RPMI8226 (cell line): ENCODE data around the gene MDK.

Source experiments
- DNase-seq: peaks from one replicate; pipeline ENCODE4 v3.0.0-alpha.2; 2015

Gene MDK, protein sequence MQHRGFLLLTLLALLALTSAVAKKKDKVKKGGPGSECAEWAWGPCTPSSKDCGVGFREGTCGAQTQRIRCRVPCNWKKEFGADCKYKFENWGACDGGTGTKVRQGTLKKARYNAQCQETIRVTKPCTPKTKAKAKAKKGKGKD

DNA sequence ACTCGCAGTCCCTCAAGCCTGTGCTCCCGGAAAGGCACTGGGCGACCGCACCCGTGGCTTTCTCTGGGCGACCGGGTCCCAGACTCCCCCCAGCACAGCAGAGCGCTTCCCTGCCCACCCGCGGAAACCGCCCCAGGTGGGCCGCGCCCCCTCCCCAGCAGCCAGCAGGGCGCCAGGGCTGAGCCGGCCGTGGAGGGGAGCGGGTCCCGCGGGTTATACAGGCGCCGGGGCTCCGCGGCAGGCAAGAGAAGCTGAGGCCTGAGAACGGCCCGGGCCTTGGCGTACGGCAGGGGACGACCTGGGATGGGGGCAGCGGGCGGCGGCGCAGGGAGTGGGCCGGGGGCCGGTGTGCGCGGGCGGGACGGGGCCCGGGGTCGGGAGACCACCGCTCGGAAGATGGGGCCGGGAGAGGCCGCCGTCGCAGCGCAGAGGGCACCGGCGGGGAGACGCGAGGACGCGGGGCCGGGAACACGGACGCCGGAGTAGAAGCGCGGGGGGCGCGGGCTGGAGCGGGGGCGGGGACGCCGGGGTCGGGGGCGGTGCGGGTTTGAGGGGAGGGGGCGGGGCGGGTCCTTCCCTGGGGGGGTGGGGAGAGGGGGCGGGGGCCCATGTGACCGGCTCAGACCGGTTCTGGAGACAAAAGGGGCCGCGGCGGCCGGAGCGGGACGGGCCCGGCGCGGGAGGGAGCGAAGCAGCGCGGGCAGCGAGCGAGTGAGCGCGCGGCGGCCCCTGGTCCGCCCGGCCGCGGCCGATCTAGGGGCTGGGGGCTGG is at the start of gene MDK:
TSS of gene MDK (plus strand) at position 622 of the 771 bp plus-strand sequence. CDS start 389 bp downstream, outside the sequence.
- DNase-seq = no peak

DNA sequence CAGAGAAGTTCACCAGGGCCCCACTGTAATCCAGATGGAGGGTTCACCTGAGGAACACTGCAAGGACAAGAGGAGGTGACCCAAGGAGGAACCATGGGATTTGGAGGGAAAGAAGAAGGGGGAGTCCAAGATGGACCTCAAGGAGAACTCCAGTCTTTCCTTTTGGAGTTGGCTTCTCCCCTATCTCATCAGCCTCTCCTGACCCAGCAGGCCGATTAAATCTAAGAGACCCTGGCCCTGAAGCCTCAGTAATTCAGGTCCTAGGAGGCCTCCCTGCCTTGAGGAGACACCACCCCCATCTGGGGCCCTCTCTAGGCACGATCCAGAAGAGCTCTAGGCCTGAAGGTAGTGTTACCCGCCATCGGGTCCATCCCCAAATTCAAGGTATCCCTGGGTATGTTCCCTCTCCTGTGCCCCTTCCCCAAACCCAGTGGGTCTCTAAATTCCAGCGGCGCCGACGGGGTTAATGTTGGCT is 49.3 kb upstream of the MDK start:
- DNase-seq = no peak

DNA sequence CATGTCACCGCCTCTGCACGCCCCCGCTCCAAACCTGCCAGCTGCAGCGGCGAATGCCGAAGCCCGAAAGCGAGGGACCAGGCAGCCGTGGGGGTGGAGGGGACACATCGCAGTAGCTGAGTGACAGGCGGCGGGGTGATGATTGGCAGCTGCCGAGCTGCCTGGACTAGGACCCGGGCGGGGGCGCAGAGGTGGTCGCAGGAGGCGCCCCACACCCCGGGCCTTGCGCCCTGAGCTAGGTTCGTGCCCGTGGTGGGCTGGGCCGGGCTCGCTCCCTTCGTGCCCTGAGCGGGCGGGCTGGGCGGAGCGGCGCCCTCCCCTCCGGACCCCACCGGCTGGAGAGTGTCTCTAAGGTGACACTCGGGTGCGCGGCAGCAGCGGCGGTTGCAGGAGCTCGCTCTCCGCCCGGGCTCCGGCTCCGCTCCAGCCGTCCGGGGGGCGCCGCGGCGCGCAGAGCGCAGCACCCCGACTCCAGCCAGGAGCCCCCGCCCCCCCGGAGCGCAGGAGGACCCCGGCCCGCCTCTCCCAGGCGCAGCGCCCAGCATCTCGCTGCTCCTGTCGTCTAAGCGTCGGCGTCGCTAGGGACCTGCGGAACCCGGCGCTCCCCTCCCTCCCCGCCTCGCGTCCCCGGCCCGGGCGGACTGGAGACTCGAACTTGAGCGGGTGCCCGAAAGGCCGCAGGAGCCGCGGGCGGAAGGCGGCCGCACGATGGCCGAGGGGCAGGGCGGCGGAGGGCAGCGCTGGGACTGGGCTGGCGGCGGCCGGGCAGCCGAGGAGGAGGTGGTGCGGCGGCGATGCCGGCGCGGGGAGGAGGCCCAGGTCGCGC is 48.7 kb upstream of the MDK start:
- no peak for DNase-seq

DNA sequence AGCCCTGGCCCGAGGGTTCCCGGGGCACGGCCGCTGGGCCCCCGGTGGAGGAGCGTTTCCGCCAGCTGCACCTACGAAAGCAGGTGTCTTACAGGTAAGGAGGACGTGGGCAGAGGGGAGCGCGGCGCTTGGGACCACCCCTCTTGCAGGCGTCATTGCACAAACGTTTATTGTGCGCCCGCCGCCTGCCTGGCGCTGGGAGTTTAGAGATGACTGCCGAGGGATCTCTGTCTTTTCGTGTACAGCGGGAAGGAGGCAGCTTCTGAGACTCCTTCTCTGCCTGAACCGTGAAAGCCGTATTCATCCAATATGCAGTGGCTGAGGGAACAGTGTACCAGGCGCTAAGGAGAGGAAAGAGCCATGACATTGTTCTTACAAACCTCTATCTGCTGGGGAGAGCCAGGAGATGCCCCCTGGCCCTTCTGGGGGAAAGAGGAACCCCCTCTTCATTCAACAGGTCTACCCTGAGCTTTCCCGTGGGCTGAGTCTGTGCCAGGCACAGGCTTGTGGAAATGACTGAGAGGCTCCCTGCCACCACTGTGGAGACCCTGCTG is 48.0 kb upstream of the MDK start:
- no peak for DNase-seq

DNA sequence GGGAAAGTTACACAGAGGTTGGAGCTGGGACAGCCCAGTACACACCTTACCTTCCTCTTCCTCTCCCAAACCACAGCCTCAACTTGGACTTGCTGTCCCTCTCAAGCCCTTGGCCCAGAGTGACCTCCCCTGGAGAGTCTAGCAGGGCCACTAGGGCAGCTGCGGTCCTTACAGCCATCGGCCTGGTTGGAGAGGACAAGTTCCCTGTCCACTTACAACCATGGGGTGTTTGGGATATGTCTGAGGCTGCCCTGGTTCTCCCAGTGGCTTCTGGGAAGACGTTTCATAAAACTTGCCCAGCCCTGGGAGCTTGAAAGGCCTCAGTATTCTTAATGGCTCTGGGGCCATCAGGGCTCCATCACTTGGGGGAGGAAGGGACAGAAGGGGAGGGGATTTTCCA is 47.3 kb upstream of the MDK start:
- no peak for DNase-seq

DNA sequence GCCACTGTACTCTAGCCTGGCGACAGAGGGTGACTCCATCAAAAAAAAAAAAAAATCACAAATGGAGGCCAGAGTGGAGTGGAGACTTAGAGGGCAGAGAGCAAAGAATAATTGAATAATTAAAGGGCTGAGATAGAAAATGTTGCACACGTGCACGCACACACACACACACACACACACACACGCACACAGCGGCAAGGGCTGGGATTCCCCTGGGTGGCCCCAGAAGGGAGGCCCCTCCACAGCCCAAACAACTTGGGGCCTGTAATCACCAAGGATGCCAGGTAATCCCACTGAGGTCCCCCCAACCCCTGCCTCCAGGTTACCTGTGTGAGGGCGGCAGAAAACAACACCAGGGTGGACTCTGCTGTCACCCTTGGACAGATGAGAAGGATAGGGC is 46.2 kb upstream of the MDK start:
- no peak for DNase-seq

DNA sequence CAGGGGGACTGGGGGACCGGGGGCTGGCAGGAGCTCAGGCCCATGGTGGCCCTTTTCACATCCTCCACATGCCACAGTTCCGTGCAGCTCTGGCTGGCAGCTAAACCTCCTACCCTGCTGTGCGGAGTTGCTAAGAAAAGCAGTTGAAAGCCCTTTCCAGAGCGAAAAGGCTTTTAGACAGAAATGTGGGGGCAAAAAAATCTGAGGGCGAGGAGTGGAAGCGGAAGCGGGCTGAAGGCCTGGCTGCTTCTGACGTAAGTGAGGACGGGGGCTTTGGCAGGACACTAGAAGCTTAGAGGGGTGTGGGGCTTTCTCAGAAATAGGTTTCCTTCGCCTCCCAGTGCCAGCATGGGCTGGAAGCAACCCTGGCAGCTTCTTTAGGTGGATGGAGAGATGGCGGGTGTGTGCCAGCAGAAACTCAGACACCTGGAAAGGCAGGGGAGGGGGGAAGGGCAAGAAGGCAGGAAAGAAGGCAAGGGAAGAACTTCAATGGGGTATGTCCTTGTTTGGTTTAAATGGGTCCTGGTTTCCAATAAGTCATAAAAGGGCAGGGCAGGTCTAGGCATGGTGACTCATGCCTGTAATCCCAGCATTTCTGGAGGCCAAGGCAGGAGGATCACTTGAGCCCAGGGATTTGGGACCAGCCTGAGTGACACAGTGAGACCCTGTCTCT is 45.4 kb upstream of the MDK start:
- no peak for DNase-seq

DNA sequence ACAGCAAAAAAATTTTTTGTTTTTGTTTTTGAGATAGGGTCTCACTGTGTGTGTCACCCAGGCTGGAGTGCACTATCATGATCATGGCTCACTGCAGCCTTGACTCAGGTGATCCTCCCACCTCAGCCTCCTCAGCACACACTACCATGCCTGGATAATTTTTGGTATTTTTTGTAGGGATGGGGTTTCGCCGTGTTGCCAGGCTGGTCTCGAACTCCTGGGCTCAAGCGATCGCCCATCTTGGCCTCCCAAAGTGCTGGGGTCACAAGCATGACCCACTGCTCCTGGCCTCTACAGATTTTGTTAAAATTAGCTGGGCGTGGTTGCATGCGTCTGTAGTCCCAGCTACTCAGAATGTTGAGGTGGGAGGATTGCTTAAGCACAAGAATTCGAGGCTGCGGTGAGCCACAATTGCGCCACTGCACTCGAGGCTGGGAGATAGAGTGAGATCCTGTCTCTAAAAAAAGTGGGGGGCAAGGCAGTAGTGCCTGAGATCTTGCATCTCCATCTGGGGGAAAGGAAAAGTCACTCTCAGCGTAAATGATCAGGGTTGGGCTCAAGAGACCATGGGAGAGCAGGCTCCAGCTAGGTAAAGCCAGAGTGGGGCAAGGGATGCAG is 44.8 kb upstream of the MDK start:
- DNase-seq = no peak

DNA sequence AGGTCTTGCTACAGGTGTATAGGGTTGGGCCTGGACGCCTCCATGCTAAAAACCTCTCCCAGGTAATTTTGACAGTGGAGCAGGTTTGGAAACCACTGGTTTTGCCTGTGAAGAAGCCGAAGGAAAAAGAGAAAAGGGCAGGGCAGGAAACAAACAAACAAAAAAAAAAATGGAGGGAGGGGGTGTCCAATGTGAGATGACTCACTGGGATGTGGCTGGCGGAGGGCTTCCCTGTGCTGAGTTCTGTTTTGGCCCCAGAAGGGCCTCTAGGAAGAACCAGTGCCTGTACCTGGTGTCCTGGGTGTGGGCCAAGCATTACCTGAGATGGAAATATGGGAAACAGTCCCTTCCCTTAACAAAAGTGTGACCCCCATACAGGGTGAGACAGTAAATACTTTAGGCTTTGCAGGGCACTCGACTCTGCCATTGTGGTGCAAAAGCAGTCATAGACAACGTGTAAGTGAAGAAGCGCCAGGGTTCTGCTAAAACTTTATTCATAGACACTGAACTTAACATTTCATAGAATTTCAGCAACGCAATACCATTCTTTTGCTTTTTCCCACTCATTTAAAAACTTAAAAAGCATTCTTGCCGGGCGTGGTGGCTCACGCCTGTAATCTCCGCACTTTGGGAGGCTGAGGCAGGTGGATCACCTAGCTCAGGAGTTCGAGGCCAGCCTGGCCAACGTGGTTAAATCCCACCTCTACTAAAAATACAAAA is 43.7 kb upstream of the MDK start:
- DNase-seq = no peak

DNA sequence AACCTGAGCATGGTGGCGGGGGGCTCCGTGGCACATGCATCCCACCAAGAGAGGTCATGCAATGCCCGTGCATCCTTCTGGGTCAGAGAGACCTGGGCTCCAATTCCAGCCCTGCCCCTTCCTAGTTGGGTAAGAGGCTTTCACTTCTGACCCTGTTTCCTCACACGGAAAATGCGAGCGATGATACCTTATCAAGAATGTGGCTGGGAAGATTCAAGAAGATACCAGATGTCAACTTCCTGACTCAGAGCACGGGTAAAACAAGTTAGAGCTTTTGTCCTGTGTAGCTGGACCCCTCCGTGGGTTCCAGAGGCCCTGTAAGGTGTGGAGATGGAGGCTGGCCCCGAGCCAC is 42.9 kb upstream of the MDK start:
- DNase-seq = no peak

DNA sequence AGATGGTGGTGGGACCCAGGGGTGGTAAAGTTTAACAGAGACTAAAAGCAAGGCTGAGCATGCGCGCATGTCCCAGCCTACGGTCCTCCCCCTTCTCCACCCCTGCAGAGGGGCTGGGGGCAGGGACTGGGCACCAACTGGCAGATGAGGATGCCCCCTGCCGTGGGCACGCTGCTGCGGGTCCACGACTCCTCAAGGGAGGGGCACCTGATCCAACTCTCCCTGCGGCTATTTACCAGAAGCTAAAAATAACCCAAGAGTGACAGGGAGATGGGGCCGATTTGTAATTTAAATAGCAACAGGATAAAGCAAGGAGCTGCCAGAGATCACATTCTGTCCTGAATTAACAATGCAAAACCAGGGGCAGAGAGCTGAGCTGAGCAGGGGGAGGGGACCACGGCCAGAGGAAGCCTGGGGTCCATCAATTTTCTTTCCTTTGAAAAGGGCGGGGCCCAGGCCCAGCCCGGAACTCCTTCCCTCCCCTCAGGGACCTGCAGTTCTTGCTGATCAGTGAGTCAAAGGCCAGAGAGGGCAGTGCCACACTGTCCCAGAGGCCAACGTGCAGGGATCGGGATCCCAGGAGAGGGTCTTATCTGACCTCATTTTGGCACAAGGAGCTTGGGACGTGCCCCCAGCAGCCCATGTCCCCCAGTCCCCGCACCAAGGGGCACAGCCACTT is 42.3 kb upstream of the MDK start:
- DNase-seq = no peak

DNA sequence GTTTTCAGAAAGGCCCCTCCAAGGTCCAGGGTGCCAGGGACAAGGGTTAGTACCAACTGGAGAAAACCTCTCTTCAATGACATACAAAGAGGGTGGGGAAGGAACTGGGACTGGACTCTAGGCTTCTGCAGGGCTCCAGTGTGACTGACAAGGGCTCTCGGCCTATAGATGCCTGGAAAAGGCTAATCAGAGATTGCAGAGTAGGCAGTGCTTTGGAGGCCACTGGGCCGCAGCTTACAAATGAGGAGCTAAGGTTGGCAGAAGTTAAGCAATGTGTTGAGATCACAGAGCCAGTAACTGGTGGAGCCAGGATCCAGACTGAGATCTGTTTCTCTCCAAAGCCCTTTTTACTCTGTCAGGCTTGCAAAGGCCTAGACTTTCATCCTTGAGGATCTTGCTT is 41.7 kb upstream of the MDK start:
- no peak for DNase-seq

DNA sequence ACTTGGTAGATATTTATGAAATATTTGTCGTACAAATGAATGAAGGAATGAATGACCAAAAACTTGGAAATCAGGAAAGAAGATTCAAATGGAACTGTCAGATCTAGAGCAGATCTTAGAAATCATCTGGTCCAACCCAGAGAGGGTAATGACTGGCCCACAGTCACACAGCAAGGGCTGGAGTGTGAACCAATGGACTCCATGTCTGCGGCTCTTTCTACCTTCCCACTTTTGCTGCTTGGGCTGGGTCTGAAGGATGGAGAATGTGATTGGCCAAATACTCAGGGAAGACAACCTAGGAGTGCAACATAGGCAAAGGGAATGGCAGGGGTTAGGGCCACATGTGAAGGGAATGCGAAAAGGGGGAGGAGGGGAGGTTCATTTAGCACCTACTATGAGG is 40.0 kb upstream of the MDK start:
- DNase-seq = no peak

DNA sequence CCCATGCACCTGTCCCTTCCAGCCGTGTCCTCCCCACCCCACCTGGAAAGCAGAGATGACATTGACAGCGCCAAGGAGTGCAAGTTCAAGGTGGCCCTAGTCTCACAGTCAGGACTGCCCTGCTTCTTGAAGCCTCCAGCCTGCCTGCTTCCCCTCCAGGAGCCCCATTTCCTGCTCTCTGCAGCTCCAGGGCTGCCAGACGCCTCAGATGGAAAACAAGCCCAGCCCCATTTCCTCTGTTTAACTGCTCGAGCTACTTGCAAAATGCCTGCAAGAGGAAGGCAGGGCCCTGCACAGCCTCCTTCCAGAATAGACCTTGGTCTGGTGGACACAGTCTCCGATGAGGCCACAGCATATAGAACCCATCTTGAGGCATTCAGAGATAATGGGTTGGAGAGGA is 39.2 kb upstream of the MDK start:
- DNase-seq = no peak

DNA sequence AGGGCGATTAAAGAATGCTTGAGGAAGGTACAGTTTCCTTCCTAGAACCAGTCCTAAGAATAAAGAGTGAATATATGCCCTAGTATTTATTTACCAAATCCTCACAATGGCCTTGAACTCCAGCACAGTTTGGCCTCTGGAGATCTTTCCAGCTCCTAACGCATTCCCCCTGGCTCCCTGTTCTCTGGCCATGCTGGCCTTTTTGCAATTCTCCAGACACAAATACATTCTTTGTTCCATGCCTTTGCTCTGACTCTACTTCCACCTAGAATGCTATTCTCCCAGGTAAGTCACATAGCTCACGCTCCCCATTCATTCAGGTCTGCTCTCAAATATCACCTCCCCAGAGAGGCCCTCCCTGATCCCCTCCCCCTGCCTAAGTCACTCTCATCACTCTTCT is 37.9 kb upstream of the MDK start:
- DNase-seq = no peak

DNA sequence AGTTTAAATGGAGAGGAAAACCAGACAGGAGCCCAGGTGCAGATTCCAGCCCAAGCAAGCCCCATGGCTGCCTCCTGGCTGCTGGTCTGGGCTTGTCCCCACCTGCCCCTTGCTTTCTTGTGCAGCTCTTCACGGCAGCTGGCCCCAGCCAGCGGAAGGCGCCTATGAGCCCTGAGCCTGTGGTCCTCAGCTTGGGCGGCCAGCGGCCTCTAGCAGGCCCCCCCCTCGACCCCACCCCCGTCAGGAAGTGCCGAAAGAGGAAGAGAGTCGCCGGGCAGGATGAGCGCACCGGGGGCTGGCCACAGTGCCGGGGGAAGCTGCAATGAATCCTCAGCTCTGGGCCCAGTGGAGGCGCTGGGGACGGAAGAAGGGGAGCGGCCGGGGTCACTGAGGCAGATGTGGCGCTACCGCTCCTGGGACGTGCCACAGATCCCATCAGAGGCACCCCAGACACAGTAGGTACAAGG is 36.3 kb upstream of the MDK start:
- DNase-seq = peak; percentile 50

DNA sequence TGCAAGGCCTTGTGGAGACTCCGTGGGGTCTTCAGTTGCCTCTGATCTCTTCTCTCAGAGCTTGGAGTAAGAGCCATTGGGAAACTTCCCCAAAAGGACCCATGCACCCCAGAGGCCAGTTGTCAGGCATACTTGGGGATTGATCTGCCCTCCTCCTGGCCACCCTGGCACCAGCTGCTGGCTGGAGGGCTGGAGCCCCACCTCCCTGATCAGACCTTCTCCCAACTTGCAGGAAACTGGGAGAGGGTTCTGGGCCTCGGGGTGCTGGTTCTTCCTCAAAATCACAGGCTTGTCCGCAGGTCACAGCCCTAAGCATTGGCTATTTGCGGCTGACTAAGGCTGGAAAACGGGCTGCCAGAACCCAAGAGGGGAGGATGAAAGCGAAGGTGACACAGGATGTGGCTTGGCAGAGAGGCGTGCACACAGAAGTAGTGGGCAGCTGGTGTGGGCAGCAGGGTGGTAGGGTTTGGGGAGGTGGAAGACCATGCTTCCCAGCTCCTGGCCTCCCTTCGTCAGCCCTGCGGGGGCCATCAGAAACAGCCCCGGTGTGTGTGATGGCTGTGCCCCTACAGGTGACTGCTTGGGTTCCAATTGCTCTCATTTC is 35.5 kb upstream of the MDK start:
- DNase-seq = no peak

DNA sequence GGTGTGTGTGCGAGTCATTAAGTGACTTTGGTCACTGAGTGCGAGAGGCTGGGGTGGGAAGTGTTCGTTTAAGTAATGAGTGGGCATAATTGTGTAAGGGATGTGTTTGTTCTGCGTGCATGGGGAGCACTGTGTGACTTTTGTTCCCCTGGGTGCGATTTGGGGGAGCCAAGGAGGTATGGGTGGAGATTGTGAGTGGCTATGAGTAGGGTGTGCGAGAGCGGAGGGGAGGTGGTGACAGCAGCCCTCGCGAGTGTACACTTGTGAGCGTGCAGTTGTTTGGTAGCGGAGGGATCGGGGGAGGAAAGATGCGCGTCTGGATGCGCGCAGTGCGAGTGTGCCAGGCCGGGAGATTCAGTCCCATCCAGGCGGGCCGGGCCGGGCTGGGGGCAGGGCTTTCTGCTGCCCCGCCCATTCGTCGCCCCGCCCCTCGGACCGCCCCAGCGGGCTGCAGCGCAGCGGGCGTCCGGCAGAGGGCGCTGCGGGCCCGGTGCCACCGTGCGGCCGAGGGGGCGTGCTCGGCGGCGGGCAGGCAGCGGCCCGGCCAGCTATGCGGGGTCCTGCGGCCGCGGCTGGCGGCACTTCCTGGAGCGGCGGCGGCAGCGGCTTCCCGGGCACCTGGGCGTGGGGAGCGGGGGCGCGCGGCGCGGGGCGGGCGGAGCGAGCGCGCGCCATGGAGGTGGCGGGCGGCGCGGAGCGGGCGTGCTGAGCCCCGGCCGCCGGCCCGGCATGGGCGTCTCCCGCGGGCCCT is 34.4 kb upstream of the MDK start, which contains the start of gene DGKZ:
TSS of gene DGKZ (plus strand) at position 578 of the 751 bp plus-strand sequence. CDS start 197 bp downstream, outside the sequence.
- peak; percentile 84 for DNase-seq

DNA sequence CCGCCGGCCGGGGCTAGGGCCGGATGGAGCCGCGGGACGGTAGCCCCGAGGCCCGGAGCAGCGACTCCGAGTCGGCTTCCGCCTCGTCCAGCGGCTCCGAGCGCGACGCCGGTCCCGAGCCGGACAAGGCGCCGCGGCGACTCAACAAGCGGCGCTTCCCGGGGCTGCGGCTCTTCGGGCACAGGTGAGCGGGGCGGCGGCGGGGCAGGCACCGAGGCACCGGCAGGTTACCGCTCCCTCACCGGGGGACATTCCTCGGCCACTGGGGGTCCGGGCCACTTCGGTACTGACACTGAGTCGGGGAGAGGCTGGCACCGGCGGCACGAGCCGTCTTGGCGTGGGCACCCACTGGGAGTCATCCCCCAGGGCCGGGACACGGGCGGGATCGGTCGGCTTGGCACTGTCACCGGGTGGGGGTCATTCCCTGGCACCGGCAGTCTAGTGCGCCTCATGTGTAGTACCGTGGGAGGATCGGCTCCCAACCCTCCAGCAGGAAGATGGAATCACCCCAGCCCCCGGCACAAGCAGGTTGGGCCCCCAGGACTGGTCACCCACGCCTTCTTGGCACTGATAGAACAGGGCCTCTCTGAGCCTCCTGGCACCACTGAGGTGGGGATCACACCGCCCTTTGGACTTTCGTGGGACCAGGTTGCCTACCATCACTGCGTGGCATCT is 33.7 kb upstream of the MDK start:
- peak; percentile 8 for DNase-seq
